Left ventricle myocardium inferior (tissue), 1 donor: ENCODE results near the gene NUDT16. TPM values are rescaled to one million over a fixed set of nuclear protein-coding genes. Genes with fewer than 3 reads are reported as not detected.

Source experiments
- DNase-seq: peaks from one replicate; pipeline ENCODE4 v3.0.0-alpha.2; 2020
- H3K27ac ChIP-seq: fragments of 200-600 bp; replicated peaks from 2 replicates; pipeline ENCODE4 v1.8.0; 2021
- H3K27me3 ChIP-seq: fragments of 200-600 bp; 2 replicates; pipeline ENCODE4 v1.8.0; 2021; ENCODE audit warnings: low read depth
- H3K36me3 ChIP-seq: fragments of 200-600 bp; 2 replicates; pipeline ENCODE4 v1.8.0; 2021
- H3K4me1 ChIP-seq: fragments of 200-600 bp; 2 replicates; pipeline ENCODE4 v1.8.0; 2021
- H3K4me3 ChIP-seq: fragments of 200-600 bp; 2 replicates; pipeline ENCODE4 v1.8.0; 2021; ENCODE audit warnings: mild to moderate bottlenecking, moderate library complexity
- H3K9me3 ChIP-seq: fragments of 200-600 bp; replicated peaks from 2 replicates; pipeline ENCODE4 v1.8.0; 2021
- CTCF ChIP-seq: fragments of 200-600 bp; IDR thresholded peaks from 2 replicates; pipeline ENCODE4 v1.8.0; 2021; ENCODE audit warnings: antibody characterized with exemption, mild to moderate bottlenecking, borderline replicate concordance
- intact Hi-C: fragments of 100-400 bp; cut with micrococcal nuclease; formaldehyde crosslinking; loops from one replicate; pipeline ENCODE4 v1.11.0; 2022
- total RNA-seq: library from RNA; stranded (reverse); fragmentation: NEBNext Ultra II Directional; extraction: Animal tissue kit (Norgen Biotek cat#: 25700); gene quantifications from one replicate; pipeline ENCODE4 v1.2.1, GENCODE V29; 2021
- donor health status: DM: no; HTN: yes; CAD: no; lungs with severe emphysema.

NUDT16 gene
- total RNA-seq, 1 donor from 2014 or later: 35.3 TPM

- TF ChIP-seq CTCF: no peak
- peaks cover 9% of the 10 kb centered on the region for H3K4me1 ChIP-seq
- peaks cover 6% of the 10 kb centered on the region for H3K9me3 ChIP-seq
- no peaks in the 10 kb centered on the region for H3K36me3 ChIP-seq
- intact Hi-C loops: no loop called here
- no peak overlapping the region for H3K27ac ChIP-seq
- DNase-seq: no peak
- H3K27me3 ChIP-seq: no peaks in the 10 kb centered on the region
- H3K4me3 ChIP-seq: no peak overlapping the region
These were observed 21.8 kb downstream of the NUDT16 start for GRCh38 chr3:131403216-131403895.

GRCh38 chr3:131405411-131405810 lies 23.8 kb downstream of the NUDT16 start:
- no peaks in the 10 kb centered on the region for H3K27me3 ChIP-seq
- intact Hi-C loops: no loop called here
- no peak for TF ChIP-seq CTCF

GRCh38 chr3:131406274-131406673 lies 24.7 kb downstream of the NUDT16 start:
- peaks cover 9% of the 10 kb centered on the region for H3K4me1 ChIP-seq
- H3K9me3 ChIP-seq: peaks cover 6% of the 10 kb centered on the region
- DNase-seq: no peak
- intact Hi-C loops: no loop called here
- H3K4me3 ChIP-seq: no peak overlapping the region
- no peak overlapping the region for H3K27ac ChIP-seq
- no peaks in the 10 kb centered on the region for H3K36me3 ChIP-seq
- no peak for TF ChIP-seq CTCF
- H3K27me3 ChIP-seq: no peaks in the 10 kb centered on the region

More at GRCh38 chr3:131405411-131405810, 23.8 kb downstream of the NUDT16 start:
- Histone ChIP-seq H3K36me3 (no peaks in the 10 kb centered on the region), H3K9me3 (peaks cover 6% of the 10 kb centered on the region), H3K27ac (no peak overlapping the region), H3K4me3 (no peak overlapping the region), H3K4me1 (peaks cover 9% of the 10 kb centered on the region)
- no peak for DNase-seq

GRCh38 chr3:131417751-131418150 lies 36.2 kb downstream of the NUDT16 start:
- no peak for DNase-seq
- H3K27ac ChIP-seq: no peak overlapping the region
- intact Hi-C loops: no loop called here
- peaks cover 12% of the 10 kb centered on the region for H3K9me3 ChIP-seq
- TF ChIP-seq CTCF: no peak
- H3K27me3 ChIP-seq: no peaks in the 10 kb centered on the region
- H3K4me1 ChIP-seq: no peaks in the 10 kb centered on the region
- H3K36me3 ChIP-seq: no peaks in the 10 kb centered on the region
- no peak overlapping the region for H3K4me3 ChIP-seq

GRCh38 chr3:131421301-131421700 lies 39.7 kb downstream of the NUDT16 start:
- Histone ChIP-seq H3K9me3 (peaks cover 5% of the 10 kb centered on the region), H3K36me3 (no peaks in the 10 kb centered on the region), H3K4me1 (no peaks in the 10 kb centered on the region), H3K27ac (no peak overlapping the region), H3K27me3 (no peaks in the 10 kb centered on the region), H3K4me3 (no peak overlapping the region)
- no peak for TF ChIP-seq CTCF
- DNase-seq: no peak
- intact Hi-C loops: no loop called here
